HG02678 (cell line): ENCODE data around the gene MIPEP.
A peak's percentile ranks its signal among the peaks of the same experiment; 100 is the strongest.

Source experiments
- ATAC-seq: cut with Tn5 transposase; IDR thresholded peaks from one replicate; pipeline ENCODE4 v1.9.1; 2021; ENCODE audit warnings: mild to moderate bottlenecking, moderate library complexity; ENCODE audit not compliant: unreplicated experiment

The MIPEP gene

DNA sequence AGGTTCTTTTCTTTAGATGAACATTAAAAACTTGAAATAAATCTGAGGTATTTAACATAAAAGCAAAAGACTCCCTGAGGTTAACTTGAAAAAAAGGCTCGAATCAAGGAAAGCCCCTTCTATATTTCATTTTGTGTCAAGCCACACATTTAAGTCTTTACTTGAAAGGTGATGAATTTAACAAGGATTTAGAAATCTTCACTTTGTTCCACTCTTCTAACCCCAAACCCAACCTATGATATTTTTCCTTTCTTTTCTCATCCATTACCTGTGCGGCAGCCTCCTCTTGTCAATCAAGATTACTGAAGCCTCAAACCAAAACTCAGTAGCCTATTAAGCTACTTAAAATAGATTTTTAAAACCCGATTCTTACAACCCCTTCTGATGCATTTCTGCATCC lies 33.8 kb downstream of the MIPEP start:
- no peak for ATAC-seq

- ATAC-seq, result no peak
Observed at GRCh38 chr13:23852351-23852750, 36.8 kb downstream of the MIPEP start.

DNA sequence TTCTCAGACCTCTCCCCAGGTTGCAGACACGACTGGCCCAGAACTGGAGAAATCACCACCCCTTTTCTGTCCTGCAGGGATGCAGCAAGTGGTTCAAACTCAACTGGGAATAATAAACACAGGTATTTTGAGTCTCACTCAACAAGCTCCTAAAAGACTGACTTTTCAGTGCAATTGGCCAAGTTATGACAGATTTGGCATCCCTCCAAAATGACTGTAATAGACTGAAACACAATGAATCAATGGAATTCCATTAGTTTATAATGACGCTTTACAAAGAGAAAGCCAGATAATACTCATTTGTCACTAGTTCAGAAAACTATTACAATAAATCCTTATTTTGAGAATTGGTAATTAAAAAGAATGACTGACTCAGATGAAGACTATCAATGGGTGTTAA lies 38.1 kb downstream of the MIPEP start:
- no peak for ATAC-seq

DNA sequence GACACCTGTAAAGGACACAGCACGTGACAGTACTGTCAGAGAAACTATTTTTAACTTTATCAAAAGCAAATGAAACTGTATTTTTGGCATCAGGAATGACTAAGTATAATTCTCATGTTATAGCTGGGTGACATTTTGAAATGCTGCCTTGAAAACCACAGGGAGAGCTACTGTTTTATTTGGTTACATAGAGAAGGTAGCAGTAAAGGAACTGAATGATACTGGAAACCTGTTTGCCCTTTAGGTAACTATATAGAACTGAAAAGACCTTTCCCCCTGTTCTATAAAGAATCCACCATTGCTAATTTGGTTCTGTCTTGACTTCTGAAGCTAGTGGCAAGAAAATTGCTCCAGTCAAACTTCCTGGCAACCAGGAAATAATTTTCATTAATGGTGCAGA lies 39.1 kb downstream of the MIPEP start:
- ATAC-seq, result no peak

- ATAC-seq, result no peak
Observed at GRCh38 chr13:23849670-23850069, 39.5 kb downstream of the MIPEP start.

GRCh38 chr13:23848646-23849141 lies 40.5 kb downstream of the MIPEP start:
- no peak for ATAC-seq

- no peak for ATAC-seq
Observed at GRCh38 chr13:23848019-23848418, 41.2 kb downstream of the MIPEP start.

GRCh38 chr13:23847497-23847896 lies 41.7 kb downstream of the MIPEP start:
- ATAC-seq, result no peak

DNA sequence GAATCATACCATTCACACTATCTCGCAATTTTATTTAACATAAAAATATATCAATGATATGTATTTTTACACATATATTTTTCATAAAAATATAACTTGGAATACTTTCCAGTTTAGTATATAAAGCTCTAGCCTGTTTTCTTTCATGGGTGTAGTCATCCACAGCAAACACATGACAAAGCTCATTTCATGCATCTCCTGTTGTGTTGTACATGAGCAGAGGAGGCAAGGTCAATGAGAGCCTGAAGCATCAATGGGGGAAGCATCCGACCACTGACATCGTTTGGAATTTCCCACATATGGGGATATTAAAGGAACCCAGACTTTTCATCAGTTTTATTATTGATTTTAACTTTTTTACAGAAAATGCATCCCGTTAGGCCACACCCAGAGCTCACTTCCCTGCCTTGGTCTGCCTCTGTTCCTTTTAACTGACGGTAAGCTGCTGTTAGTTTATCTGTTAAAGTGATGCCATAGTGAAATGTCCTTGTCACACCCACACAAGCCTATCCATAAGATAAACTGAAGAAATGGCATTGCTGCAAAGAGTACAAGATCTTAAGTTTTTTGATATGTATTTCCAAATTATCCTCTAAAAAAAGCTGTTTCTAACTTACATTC lies 44.0 kb downstream of the MIPEP start:
- ATAC-seq, result peak; percentile 23

GRCh38 chr13:23844132-23844531 lies 45.1 kb downstream of the MIPEP start:
- ATAC-seq, result no peak

GRCh38 chr13:23843436-23843835 lies 45.8 kb downstream of the MIPEP start:
- ATAC-seq, result no peak

DNA sequence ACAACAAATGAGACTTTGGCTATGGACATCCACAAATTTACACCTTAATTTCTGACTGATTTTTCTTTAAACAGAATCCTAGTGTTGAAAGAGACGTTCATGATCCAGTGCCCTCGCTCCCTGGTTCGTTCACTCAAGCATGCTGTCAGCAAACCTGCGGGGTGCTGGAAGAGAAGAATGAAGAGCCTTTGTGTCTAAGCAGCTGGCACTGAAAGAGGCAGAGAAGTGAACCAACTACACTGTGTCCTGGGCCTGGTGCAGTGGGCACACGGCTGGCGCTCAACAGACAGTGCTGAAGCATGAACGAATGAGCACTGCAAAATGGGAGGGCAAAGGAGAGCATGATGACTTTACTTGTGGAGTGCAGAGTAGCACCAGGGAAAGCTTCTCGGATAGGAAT lies 46.8 kb downstream of the MIPEP start:
- no peak for ATAC-seq

DNA sequence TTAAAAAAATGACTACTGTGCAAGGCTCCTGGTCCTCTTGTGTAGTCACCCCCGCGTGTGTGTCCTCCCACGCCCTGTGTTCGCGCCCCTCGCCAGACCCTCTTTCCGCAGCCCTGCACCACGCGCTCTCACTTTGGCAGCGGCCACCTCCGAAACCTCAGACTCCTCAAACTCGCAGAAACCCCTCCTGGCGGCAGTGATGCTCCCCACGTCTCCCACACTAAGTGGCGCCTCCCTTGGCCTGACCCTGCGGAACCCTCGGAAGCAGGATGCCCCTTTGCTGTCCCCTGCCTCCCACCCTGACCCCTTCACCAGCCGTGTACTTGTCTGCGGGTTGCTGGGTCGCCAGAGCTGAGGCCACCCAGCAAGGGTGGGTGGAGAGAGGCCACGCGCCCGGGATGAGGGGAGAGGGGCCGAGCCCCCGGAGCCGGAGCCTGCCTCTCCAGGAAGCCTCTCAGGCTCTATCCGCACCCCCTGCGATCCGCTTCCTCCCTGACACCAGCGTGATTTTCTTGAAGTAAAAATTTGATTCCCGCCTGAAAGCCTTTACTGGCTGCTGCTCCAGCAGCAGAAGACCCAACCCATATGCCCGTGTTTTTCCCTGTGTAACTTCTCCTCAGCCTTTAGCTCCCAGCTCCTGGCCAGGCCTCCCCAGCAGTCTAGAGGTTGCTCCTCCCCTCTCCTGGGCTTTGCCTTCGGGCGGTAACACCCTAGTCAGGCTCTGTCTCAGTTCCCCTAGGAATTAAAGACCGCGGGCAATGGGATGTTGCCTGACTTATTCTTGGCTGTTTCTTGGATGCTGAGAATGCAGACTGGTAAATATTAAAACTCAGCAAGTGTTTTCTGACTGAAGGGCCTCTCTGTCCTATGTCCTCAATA lies 55.2 kb downstream of the MIPEP start:
- no peak for ATAC-seq

DNA sequence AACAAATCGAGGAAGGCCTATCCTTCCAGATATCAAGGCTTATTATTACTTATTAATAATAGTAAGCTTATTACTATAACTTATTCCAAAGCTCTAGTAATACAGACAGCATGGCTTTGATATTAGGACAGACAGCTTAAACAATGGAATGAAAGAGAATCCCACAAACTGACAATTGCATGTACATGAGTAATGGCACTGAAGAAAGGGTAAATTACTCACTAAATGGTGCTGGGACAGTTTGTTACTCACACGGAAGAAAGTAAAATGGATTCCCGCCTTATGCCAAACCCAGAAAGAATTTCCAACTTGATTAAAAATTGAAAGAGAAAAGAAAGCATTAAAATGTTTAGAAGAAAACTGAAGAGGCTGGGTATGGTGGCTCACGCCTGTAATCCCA lies 60.3 kb downstream of the MIPEP start:
- no peak for ATAC-seq

GRCh38 chr13:23828086-23828485 lies 61.1 kb downstream of the MIPEP start:
- ATAC-seq, result no peak

GRCh38 chr13:23825179-23825578 lies 64.0 kb downstream of the MIPEP start:
- ATAC-seq, result no peak

DNA sequence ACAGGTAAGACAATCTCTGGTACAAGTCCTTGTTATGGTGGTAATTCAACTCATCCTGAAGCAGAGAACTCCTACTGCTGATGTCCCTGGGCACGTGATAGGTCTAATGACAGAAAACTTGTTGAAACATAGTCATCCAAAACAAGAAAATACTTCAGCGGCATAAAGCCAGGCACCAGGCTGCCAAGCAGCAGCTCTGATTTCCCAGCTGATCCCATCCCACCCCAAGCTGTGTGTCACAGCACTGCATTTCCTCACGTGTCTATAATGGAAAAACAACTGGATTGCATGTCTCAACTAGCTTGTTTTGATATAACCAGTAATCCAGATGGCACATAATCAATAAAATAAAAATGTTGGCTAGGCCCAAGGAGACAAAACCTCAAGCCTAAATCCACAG lies 64.8 kb downstream of the MIPEP start:
- no peak for ATAC-seq

GRCh38 chr13:23822252-23822824 lies 66.9 kb downstream of the MIPEP start:
- ATAC-seq, result no peak

- ATAC-seq, result no peak
Observed at GRCh38 chr13:23820530-23820929, 68.7 kb downstream of the MIPEP start.

DNA sequence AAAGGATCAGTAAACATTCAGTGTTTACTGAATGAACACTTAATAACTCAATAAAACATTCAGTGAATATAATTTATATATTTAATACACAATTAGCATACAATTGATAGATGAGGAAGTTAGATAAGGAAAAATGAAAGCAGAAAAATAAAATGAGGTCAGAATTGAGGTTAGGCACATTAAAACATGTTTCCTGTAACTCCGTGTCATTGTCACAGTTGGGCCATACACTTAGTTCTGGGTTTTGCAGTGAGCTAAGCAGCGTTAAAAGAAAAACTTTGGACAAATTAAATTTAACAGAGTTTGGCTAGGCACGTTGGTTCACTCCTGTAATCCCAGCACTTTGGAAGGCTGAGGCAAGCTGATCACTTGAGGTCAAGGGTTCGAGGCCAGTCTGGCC lies 71.4 kb downstream of the MIPEP start:
- ATAC-seq, result no peak

DNA sequence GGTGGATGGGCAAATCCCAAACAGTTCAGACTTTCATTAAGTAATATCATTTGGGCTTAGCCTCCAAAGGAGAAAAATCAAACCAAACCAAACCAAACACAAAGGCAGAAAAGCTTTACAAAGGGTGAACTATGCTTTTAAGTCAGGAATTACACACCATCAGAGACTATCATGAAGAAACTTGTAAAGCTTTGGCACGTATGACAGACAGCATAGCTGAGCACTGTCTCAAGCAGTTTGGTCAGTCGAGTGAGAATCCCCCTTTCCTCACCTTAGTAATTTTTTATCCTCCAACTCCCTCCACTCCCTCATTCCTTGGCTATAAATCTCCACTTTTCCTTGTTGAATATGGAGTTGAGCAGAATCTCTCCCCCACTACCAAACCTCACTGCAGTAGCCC lies 72.1 kb downstream of the MIPEP start:
- ATAC-seq, result no peak

- no peak for ATAC-seq
Observed at GRCh38 chr13:23813635-23814034, 75.6 kb downstream of the MIPEP start.
